Right atrium auricular region (tissue), 2 donors: ENCODE results near the gene TNFSF13B. TPM values are rescaled to one million over a fixed set of nuclear protein-coding genes. Genes with fewer than 3 reads are reported as not detected.

Experiments used
- DNase-seq: peaks from one replicate; pipeline ENCODE4 v3.0.0-alpha.2; 2019; ENCODE audit warnings: low spot score
- H3K27ac ChIP-seq, 2 donors: fragments of 200-600 bp; sonication (generic); 1 replicate in 1 of 2; 2 replicates in 1 of 2; pipeline ENCODE4 v1.5.1; 2016 to 2019
- H3K27me3 ChIP-seq, 2 donors: fragments of 200-600 bp; sonication (generic); one replicate each; pipeline versions ENCODE4 v1.5.1 to v1.6.0; 2017 to 2019
- H3K36me3 ChIP-seq: fragments of 200-600 bp; sonication (generic); one replicate; pipeline ENCODE4 v1.5.1; 2016
- H3K4me1 ChIP-seq, 2 donors: fragments of 200-600 bp; sonication (generic); one replicate each; pipeline versions ENCODE4 v1.5.1 to v1.6.0; 2017 to 2019
- H3K4me3 ChIP-seq, 2 donors: fragments of 200-600 bp; sonication (generic); 1 replicate in 1 of 2; 2 replicates in 1 of 2; pipeline ENCODE4 v1.5.1; 2017 to 2019; ENCODE audit warnings: mild to moderate bottlenecking in 1 of 2, moderate library complexity in 1 of 2
- H3K9me3 ChIP-seq, 2 donors: fragments of 200-600 bp; sonication (generic); one replicate each; pipeline ENCODE4 v1.5.1; 2019
- CTCF ChIP-seq, 2 donors: fragments of 200-600 bp; sonication (generic); IDR thresholded peaks; one replicate each; pipeline ENCODE4 v1.5.1; 2019; ENCODE audit warnings: antibody characterized with exemption in 2 of 2
- total RNA-seq, 2 donors: library from RNA; depleted of rRNA; stranded (reverse); fragments of >200 nt; gene quantifications; one replicate each; pipeline ENCODE4 v1.1.0, GENCODE V29; 2016

Gene TNFSF13B
- total RNA-seq, 2 donors from 2014 or later: 0.26 to 1.4 TPM

- Histone ChIP-seq H3K4me1 (peaks cover 0 to 4% of the 10 kb centered on the region in 2 donors), H3K9me3 (no peaks in the 10 kb centered on the region), H3K27me3 (no peaks in the 10 kb centered on the region), H3K27ac (no peak overlapping the region), H3K36me3 (no peaks in the 10 kb centered on the region), H3K4me3 (no peak overlapping the region)
- TF ChIP-seq CTCF (IDR thresholded peaks at IDR 0.05): no peak
- no peak for DNase-seq
These were observed 83.1 kb downstream of the TNFSF13B start for GRCh38 chr13:108352599-108352998.

- H3K27ac ChIP-seq: no peak overlapping the region
- H3K9me3 ChIP-seq: no peaks in the 10 kb centered on the region
- peaks cover 0 to 2% of the 10 kb centered on the region in 2 donors for H3K4me1 ChIP-seq
- no peak for TF ChIP-seq CTCF (IDR thresholded peaks at IDR 0.05)
- no peaks in the 10 kb centered on the region for H3K27me3 ChIP-seq
- H3K36me3 ChIP-seq: no peaks in the 10 kb centered on the region
- H3K4me3 ChIP-seq: no peak overlapping the region
- DNase-seq: no peak
These were observed 87.7 kb downstream of the TNFSF13B start for GRCh38 chr13:108357228-108357627.

Other genes with a start within 250 kb of the TNFSF13B start
- 10 to 100 TPM in 1 of 2 donors, 1 to 10 TPM in 1; 9.2 to 11.3 TPM for gene LIG4, start 54.2 kb upstream of the TNFSF13B start, total RNA-seq
- 1 to 10 TPM; 5.9 TPM for gene ABHD13, start 51.3 kb upstream of the TNFSF13B start, total RNA-seq